Measurements from ENCODE around the gene STAT4. TPM values are rescaled to one million over a fixed set of nuclear protein-coding genes. Genes with fewer than 3 reads are reported as not detected.

The STAT4 gene
- total and polyA plus RNA-seq, 4 donors = 0.85 to 7.9 (median 3.2) TPM

DNA sequence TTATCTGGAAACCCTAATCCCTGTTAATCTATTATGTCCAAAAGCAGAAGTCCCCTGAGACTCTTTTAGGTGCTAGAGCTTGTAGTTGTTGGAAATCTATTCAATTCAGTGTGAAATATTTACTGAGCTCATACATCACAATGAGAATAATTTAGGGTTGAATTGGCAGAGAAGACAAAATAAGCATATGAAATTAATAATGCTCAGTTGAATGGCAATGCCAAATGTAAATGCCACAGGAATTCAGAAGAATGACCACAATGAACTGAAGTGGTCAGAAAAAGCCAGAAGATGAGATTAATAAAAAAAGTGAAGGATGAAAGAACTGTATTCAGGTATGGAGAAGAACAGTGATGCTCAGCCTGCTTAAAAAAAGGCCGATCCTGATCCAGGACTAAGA, 8.0 kb upstream of the STAT4 start:
- Histone ChIP-seq H3K9ac (ENCODE audit: low read depth in 1 of 2, low read length in 2 of 2) (no peak overlapping the region), H3K36me3 (ENCODE audit: control insufficient read depth in 4 of 4, insufficient read depth in 3 of 4, low read depth in 1 of 4, low read length in 3 of 4) (no peaks in the 10 kb centered on the region), H3K27me3 (ENCODE audit: control insufficient read depth in 4 of 4, insufficient read depth in 4 of 4, low read length in 3 of 4) (no peaks in the 10 kb centered on the region), H3K4me3 (ENCODE audit: low read depth in 1 of 3, low read length in 3 of 3) (no peak overlapping the region), H3K9me3 (ENCODE audit: control insufficient read depth in 4 of 4, low read length in 3 of 4) (no peaks in the 10 kb centered on the region), H3K4me1 (ENCODE audit: control insufficient read depth in 4 of 4, insufficient read depth in 4 of 4, low read length in 3 of 4) (no peaks in the 10 kb centered on the region), H3K27ac (ENCODE audit: low read depth in 1 of 2, low read length in 2 of 2) (no peak overlapping the region)
- WGBS = 98% methylated on average over 1 of the region's 1 CpG
- TF ChIP-seq, protein P1, sequence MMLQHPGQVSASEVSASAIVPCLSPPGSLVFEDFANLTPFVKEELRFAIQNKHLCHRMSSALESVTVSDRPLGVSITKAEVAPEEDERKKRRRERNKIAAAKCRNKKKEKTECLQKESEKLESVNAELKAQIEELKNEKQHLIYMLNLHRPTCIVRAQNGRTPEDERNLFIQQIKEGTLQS (IDR thresholded peaks at IDR 0.05) = no peak
- TF ChIP-seq, protein P2, sequence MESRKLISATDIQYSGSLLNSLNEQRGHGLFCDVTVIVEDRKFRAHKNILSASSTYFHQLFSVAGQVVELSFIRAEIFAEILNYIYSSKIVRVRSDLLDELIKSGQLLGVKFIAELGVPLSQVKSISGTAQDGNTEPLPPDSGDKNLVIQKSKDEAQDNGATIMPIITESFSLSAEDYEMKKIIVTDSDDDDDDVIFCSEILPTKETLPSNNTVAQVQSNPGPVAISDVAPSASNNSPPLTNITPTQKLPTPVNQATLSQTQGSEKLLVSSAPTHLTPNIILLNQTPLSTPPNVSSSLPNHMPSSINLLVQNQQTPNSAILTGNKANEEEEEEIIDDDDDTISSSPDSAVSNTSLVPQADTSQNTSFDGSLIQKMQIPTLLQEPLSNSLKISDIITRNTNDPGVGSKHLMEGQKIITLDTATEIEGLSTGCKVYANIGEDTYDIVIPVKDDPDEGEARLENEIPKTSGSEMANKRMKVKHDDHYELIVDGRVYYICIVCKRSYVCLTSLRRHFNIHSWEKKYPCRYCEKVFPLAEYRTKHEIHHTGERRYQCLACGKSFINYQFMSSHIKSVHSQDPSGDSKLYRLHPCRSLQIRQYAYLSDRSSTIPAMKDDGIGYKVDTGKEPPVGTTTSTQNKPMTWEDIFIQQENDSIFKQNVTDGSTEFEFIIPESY (IDR thresholded peaks at IDR 0.05) = no peak
- no peak for TF ChIP-seq YY1 (IDR thresholded peaks at IDR 0.05)
- no peak for TF ChIP-seq TAF1 (conservative IDR thresholded peaks at IDR 0.05)
- TF ChIP-seq GABPA (IDR thresholded peaks at IDR 0.05 in 1 of 2, conservative IDR thresholded peaks at IDR 0.05 in 1 of 2) = no peak
- TF ChIP-seq, protein P3, sequence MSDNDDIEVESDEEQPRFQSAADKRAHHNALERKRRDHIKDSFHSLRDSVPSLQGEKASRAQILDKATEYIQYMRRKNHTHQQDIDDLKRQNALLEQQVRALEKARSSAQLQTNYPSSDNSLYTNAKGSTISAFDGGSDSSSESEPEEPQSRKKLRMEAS (IDR thresholded peaks at IDR 0.05) = no peak
- no peak for TF ChIP-seq FOXA2 (IDR thresholded peaks at IDR 0.05)
- TF ChIP-seq RXRA (IDR thresholded peaks at IDR 0.05) = no peak
- TF ChIP-seq HNF4G (IDR thresholded peaks at IDR 0.05) = no peak
- no peak for TF ChIP-seq JUND (IDR thresholded peaks at IDR 0.05)
- no peak for TF ChIP-seq RAD21 (IDR thresholded peaks at IDR 0.05)
- TF ChIP-seq NR2F2 (IDR thresholded peaks at IDR 0.05) = no peak
- TF ChIP-seq, protein P4, sequence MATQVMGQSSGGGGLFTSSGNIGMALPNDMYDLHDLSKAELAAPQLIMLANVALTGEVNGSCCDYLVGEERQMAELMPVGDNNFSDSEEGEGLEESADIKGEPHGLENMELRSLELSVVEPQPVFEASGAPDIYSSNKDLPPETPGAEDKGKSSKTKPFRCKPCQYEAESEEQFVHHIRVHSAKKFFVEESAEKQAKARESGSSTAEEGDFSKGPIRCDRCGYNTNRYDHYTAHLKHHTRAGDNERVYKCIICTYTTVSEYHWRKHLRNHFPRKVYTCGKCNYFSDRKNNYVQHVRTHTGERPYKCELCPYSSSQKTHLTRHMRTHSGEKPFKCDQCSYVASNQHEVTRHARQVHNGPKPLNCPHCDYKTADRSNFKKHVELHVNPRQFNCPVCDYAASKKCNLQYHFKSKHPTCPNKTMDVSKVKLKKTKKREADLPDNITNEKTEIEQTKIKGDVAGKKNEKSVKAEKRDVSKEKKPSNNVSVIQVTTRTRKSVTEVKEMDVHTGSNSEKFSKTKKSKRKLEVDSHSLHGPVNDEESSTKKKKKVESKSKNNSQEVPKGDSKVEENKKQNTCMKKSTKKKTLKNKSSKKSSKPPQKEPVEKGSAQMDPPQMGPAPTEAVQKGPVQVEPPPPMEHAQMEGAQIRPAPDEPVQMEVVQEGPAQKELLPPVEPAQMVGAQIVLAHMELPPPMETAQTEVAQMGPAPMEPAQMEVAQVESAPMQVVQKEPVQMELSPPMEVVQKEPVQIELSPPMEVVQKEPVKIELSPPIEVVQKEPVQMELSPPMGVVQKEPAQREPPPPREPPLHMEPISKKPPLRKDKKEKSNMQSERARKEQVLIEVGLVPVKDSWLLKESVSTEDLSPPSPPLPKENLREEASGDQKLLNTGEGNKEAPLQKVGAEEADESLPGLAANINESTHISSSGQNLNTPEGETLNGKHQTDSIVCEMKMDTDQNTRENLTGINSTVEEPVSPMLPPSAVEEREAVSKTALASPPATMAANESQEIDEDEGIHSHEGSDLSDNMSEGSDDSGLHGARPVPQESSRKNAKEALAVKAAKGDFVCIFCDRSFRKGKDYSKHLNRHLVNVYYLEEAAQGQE (IDR thresholded peaks at IDR 0.05) = no peak
- DNase-seq (ENCODE audit: low spot score) = no peak

DNA sequence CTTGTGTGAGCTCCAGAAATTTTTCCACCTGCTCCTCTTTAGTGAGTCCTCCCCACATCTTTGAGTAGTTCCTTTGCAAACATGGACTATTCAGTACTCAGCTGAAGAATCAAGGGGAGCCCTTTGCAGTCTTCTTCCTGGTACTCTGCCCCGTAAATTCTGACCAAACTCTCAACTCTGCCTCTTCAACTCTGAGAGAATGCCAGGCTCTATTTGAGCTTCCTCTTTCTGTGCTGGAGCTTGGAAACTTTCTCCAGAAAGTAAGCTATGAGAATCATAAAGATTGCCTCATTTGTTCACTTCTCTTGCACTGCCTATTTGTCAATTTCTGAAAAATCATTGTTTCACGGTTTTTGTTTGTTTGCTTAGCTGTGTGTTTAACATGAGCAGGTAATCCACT, 7.4 kb upstream of the STAT4 start:
- Histone ChIP-seq H3K36me3 (ENCODE audit: control insufficient read depth in 4 of 4, insufficient read depth in 3 of 4, low read depth in 1 of 4, low read length in 3 of 4) (no peaks in the 10 kb centered on the region), H3K27me3 (ENCODE audit: control insufficient read depth in 4 of 4, insufficient read depth in 4 of 4, low read length in 3 of 4) (no peaks in the 10 kb centered on the region), H3K9ac (ENCODE audit: low read depth in 1 of 2, low read length in 2 of 2) (no peak overlapping the region), H3K4me1 (ENCODE audit: control insufficient read depth in 4 of 4, insufficient read depth in 4 of 4, low read length in 3 of 4) (no peaks in the 10 kb centered on the region), H3K9me3 (ENCODE audit: control insufficient read depth in 4 of 4, low read length in 3 of 4) (no peaks in the 10 kb centered on the region), H3K27ac (ENCODE audit: low read depth in 1 of 2, low read length in 2 of 2) (no peak overlapping the region), H3K4me3 (ENCODE audit: low read depth in 1 of 3, low read length in 3 of 3) (no peak overlapping the region)
- WGBS = 41% methylated on average over 2 of the region's 2 CpGs
- TF ChIP-seq GABPA (IDR thresholded peaks at IDR 0.05 in 1 of 2, conservative IDR thresholded peaks at IDR 0.05 in 1 of 2) = no peak
- no peak for TF ChIP-seq EGR1 (IDR thresholded peaks at IDR 0.05; ENCODE audit: low read depth in 2 of 2)
- no peak for TF ChIP-seq YY1 (IDR thresholded peaks at IDR 0.05)
- TF ChIP-seq FOXA1 (IDR thresholded peaks at IDR 0.05) = no peak
- no peak for TF ChIP-seq JUND (IDR thresholded peaks at IDR 0.05)
- TF ChIP-seq, protein P3 (IDR thresholded peaks at IDR 0.05) = no peak
- TF ChIP-seq TAF1 (conservative IDR thresholded peaks at IDR 0.05) = no peak
- TF ChIP-seq RAD21 (IDR thresholded peaks at IDR 0.05) = no peak
- no peak for TF ChIP-seq HNF4A (conservative IDR thresholded peaks at IDR 0.05)
- no peak for DNase-seq (ENCODE audit: low spot score)

All from liver (tissue), 9 donors.